OCI-LY1 (cell line): ENCODE measurements around the gene NFU1.

Source experiments
- EZH2 ChIP-seq: fragments of 200-600 bp; sonication (generic), shearing (Covaris generic); IDR thresholded peaks from 2 replicates; pipeline ENCODE4 v1.8.0; 2017; ENCODE audit warnings: borderline replicate concordance, mixed run types, mild to moderate bottlenecking, antibody characterized with exemption, low read length, moderate library complexity, mixed read lengths
- TF ChIP-seq, protein P1 (sequence below): fragments of 200-600 bp; sonication (generic), shearing (Covaris generic); IDR thresholded peaks from 2 replicates; pipeline ENCODE4 v1.5.1; 2017; ENCODE audit warnings: mild to moderate bottlenecking, antibody characterized with exemption, low read length, moderate library complexity, mixed read lengths

DNA sequence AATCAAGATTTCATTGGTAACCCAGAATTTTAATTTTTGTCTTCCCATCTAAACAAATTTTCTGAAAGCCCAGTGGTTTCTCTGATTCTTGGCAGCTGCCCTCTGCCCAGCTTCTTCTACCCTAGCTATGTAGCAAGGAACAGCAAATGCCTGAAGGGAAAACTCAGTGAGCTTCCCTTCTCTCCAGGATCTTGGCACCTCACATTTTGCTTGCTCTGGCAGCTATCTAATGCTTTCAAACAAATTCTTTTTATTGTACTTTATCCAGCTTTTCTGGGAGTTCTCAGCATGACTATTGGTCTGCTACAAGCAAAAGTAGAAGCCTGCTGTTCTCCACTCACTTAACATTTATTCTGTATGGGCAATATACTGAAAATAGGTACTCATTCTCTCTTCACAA is 31.9 kb downstream of the NFU1 start:
- no peak for TF ChIP-seq EZH2
- TF ChIP-seq, protein P1, sequence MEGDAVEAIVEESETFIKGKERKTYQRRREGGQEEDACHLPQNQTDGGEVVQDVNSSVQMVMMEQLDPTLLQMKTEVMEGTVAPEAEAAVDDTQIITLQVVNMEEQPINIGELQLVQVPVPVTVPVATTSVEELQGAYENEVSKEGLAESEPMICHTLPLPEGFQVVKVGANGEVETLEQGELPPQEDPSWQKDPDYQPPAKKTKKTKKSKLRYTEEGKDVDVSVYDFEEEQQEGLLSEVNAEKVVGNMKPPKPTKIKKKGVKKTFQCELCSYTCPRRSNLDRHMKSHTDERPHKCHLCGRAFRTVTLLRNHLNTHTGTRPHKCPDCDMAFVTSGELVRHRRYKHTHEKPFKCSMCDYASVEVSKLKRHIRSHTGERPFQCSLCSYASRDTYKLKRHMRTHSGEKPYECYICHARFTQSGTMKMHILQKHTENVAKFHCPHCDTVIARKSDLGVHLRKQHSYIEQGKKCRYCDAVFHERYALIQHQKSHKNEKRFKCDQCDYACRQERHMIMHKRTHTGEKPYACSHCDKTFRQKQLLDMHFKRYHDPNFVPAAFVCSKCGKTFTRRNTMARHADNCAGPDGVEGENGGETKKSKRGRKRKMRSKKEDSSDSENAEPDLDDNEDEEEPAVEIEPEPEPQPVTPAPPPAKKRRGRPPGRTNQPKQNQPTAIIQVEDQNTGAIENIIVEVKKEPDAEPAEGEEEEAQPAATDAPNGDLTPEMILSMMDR = no peak
